Measurements from ENCODE around the gene GRIN2A. TPM values are rescaled to one million over a fixed set of nuclear protein-coding genes. Genes with fewer than 3 reads are reported as not detected.
A peak's percentile ranks its signal among the peaks of the same experiment; 100 is the strongest.

GRIN2A gene
- total and polyA plus RNA-seq, 2 donors (not counting 3 experiments of a cell fraction or from before 2014, with no cell fraction given), result not detected

DNA sequence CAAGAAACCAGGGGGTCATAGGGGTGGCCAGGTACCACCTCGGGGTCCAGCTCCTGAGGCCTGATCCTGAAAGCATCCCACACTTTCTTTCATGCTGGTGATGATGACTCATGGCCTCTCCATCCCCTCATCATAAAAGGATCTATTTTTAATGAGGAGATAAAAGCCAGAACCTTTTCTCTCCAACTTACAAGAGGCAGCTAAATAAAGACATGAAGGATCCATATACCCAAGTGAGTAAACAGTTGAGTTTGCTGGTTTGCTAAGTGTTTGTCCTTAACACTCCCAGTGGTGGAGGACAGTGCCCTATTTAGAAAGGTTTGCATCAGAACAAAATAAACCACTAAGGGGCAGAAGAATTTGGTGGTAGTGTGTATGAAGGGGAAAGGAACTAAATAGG, 383.8 kb downstream of the GRIN2A start:
- intact Hi-C loops (cut with micrococcal nuclease) (no loop called here), dilution Hi-C loops (cut with MboI; ENCODE audit: extremely low pct_ligation_motif_present, low sequenced_read_pairs) (no loop called here)
- CTCF ChIA-PET, result interaction anchor here (0.7 kb wide), 1 partner anchor 17 kb away, joined by 3 read pairs; no protein-coding TSS in a partner anchor
- no peak for DNase-seq (ENCODE audit: low read depth, low spot score)
- Histone ChIP-seq H3K4me3 (replicated peaks in 1 of 3; ENCODE audit: insufficient read depth in 1 of 3, low read depth in 1 of 3, low read length in 3 of 3) (no peak overlapping the region), H3K9ac (replicated peaks; ENCODE audit: extremely low read depth, insufficient read depth, low read length) (no peak overlapping the region), H4K20me1 (replicated peaks; ENCODE audit: control insufficient read depth, extremely low read depth, insufficient read depth, low read length) (no peaks in the 10 kb centered on the region), H3K4me2 (ENCODE audit: insufficient read depth, low read length) (no peak overlapping the region), H3K36me3 (ENCODE audit: control insufficient read depth in 2 of 2, extremely low read depth in 1 of 2, insufficient read depth in 2 of 2, low read length in 2 of 2) (no peaks in the 10 kb centered on the region), H2AFZ (ENCODE audit: low read depth, low read length) (no peak overlapping the region), H3K27ac (ENCODE audit: insufficient read depth, low read depth, low read length) (no peak overlapping the region), H3K27me3 (ENCODE audit: control insufficient read depth in 2 of 2, insufficient read depth in 2 of 2, low read length in 2 of 2) (no peaks in the 10 kb centered on the region), H3K9me3 (replicated peaks; ENCODE audit: control insufficient read depth, insufficient read depth, low read length) (no peaks in the 10 kb centered on the region), H3K4me1 (ENCODE audit: control insufficient read depth, extremely low read depth, insufficient read depth, low read length) (peaks cover 22% of the 10 kb centered on the region), H3K79me2 (ENCODE audit: control insufficient read depth, insufficient read depth, low read length) (no peaks in the 10 kb centered on the region), H3K9me1 (replicated peaks; ENCODE audit: control insufficient read depth, extremely low read depth, insufficient read depth, low read length) (no peaks in the 10 kb centered on the region)
- no TSS peak for BruUV-seq (replicated peaks)
- TF ChIP-seq FOS (IDR thresholded peaks at IDR 0.05; ENCODE audit: borderline replicate concordance, insufficient read depth, low read length), result peak; percentile 33
- TF ChIP-seq, protein P1, sequence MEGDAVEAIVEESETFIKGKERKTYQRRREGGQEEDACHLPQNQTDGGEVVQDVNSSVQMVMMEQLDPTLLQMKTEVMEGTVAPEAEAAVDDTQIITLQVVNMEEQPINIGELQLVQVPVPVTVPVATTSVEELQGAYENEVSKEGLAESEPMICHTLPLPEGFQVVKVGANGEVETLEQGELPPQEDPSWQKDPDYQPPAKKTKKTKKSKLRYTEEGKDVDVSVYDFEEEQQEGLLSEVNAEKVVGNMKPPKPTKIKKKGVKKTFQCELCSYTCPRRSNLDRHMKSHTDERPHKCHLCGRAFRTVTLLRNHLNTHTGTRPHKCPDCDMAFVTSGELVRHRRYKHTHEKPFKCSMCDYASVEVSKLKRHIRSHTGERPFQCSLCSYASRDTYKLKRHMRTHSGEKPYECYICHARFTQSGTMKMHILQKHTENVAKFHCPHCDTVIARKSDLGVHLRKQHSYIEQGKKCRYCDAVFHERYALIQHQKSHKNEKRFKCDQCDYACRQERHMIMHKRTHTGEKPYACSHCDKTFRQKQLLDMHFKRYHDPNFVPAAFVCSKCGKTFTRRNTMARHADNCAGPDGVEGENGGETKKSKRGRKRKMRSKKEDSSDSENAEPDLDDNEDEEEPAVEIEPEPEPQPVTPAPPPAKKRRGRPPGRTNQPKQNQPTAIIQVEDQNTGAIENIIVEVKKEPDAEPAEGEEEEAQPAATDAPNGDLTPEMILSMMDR (IDR thresholded peaks at IDR 0.05; ENCODE audit: extremely low read depth in 1 of 2, insufficient read depth in 1 of 2, low read depth in 1 of 2, low read length in 2 of 2), result no peak
- POLR2A ChIA-PET, result no interaction called here
- no peak for FAIRE-seq

- Histone ChIP-seq H3K4me2 (ENCODE audit: insufficient read depth, low read length) (peak overlapping the region; percentile 65), H3K27ac (ENCODE audit: insufficient read depth, low read depth, low read length) (peak overlapping the region; percentile 89), H2AFZ (ENCODE audit: low read depth, low read length) (peak overlapping the region; percentile 27), H3K4me1 (ENCODE audit: control insufficient read depth, extremely low read depth, insufficient read depth, low read length) (peaks cover 22% of the 10 kb centered on the region), H3K9me3 (replicated peaks; ENCODE audit: control insufficient read depth, insufficient read depth, low read length) (no peaks in the 10 kb centered on the region), H3K4me3 (replicated peaks in 1 of 3; ENCODE audit: insufficient read depth in 1 of 3, low read depth in 1 of 3, low read length in 3 of 3) (no peak overlapping the region), H3K9me1 (replicated peaks; ENCODE audit: control insufficient read depth, extremely low read depth, insufficient read depth, low read length) (no peaks in the 10 kb centered on the region), H3K9ac (replicated peaks; ENCODE audit: extremely low read depth, insufficient read depth, low read length) (peak overlapping the region; percentile 54), H3K36me3 (ENCODE audit: control insufficient read depth in 2 of 2, extremely low read depth in 1 of 2, insufficient read depth in 2 of 2, low read length in 2 of 2) (no peaks in the 10 kb centered on the region), H4K20me1 (replicated peaks; ENCODE audit: control insufficient read depth, extremely low read depth, insufficient read depth, low read length) (no peaks in the 10 kb centered on the region), H3K79me2 (ENCODE audit: control insufficient read depth, insufficient read depth, low read length) (no peaks in the 10 kb centered on the region), H3K27me3 (ENCODE audit: control insufficient read depth in 2 of 2, insufficient read depth in 2 of 2, low read length in 2 of 2) (no peaks in the 10 kb centered on the region)
- FAIRE-seq (peak; percentile 88), DNase-seq (ENCODE audit: low read depth, low spot score) (peak; percentile 78)
- dilution Hi-C loops (cut with MboI; ENCODE audit: extremely low pct_ligation_motif_present, low sequenced_read_pairs), result no loop called here
- TF ChIP-seq POLR2A (IDR thresholded peaks at IDR 0.05; ENCODE audit: low read depth, low read length) (no peak), POLR2AphosphoS5 (IDR thresholded peaks at IDR 0.05; ENCODE audit: insufficient read depth, low read depth, low read length) (peak; percentile 54), GATA2 (IDR thresholded peaks at IDR 0.05; ENCODE audit: insufficient read depth, insufficient read length, low read depth, low read length) (peak; percentile 87), FOS (IDR thresholded peaks at IDR 0.05; ENCODE audit: borderline replicate concordance, insufficient read depth, low read length) (peak; percentile 99), JUN (IDR thresholded peaks at IDR 0.05; ENCODE audit: borderline replicate concordance, insufficient read depth, insufficient read length, low read depth) (peak; percentile 82), EZH2 (IDR thresholded peaks at IDR 0.05; ENCODE audit: borderline replicate concordance, low read depth, low read length, severe bottlenecking) (no peak)
- no TSS peak for BruUV-seq (replicated peaks)
- CTCF ChIA-PET, result no interaction called here
- intact Hi-C loops (cut with micrococcal nuclease), result no loop called here
- POLR2A ChIA-PET, result no interaction called here
Observed at GRCh38 chr16:9797306-9797705, 384.9 kb downstream of the GRIN2A start.
